Subcutaneous adipose tissue (tissue), 4 donors: ENCODE measurements around the gene GALR1. TPM values are rescaled to one million over a fixed set of nuclear protein-coding genes. Genes with fewer than 3 reads are reported as not detected.

Experiments used
- total RNA-seq, 4 donors: library from RNA; depleted of rRNA; stranded (reverse); fragments of >200 nt; gene quantifications; one replicate each; pipeline ENCODE4 v1.1.0, GENCODE V29; 2016
- TF ChIP-seq, protein P1 (sequence below): fragments of 450-650 bp; IDR thresholded peaks from one replicate; pipeline ENCODE4 v1.5.1; 2016; ENCODE audit warnings: low read depth, mild to moderate bottlenecking, control low read depth, antibody characterized with exemption, moderate library complexity

GALR1 gene, protein sequence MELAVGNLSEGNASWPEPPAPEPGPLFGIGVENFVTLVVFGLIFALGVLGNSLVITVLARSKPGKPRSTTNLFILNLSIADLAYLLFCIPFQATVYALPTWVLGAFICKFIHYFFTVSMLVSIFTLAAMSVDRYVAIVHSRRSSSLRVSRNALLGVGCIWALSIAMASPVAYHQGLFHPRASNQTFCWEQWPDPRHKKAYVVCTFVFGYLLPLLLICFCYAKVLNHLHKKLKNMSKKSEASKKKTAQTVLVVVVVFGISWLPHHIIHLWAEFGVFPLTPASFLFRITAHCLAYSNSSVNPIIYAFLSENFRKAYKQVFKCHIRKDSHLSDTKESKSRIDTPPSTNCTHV
- total RNA-seq = 1 to 10 TPM in 1 of 4 donors, under 1 TPM in 3; under 0.01 to 3.6 (median 0.60) TPM

DNA sequence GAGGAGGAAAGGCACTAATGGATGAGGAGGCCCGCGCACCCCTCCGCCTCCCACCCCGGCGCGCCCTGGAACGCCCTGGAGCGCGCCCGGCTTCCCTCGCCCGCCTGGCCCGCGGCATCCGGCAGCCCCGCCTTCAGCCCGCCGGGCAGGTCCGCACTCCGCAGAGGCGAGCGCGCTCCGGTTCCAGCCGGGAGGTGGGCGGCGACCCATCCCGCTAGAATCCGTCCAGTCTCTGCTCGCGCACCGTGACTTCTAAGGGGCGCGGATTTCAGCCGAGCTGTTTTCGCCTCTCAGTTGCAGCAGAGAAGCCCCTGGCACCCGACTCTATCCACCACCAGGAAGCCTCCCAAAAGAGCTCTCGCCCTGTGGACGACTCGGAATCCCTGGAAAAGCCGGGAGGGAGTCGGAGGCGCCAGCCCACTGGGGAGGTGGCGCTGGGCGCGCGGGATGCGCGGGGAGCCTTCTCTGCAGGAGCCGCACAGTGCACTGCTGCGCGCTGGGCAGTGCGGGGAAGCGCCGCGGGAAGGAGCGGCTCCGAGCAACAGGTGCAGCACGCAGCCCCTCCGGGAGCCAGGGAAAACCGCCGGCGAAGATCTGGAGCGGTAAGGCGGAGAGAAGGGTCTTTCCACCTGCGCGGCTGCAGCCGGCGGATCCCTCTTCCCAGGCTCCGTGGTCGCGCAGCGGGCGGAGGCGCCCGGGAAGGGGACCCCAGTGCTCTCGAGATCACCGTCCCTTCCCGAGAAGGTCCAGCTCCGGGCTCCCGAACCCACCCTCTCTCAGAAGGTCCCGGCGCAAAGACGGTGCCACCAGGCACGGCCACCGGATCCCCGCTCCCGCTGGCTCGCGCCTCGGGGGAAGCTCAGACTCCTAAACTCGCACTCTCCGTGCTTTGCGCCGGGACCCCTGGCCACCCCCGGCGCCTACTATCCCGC, at the start of gene GALR1:
Gene GALR1, plus strand, starts transcription at position 280 of the 932 bp plus-strand sequence. CDS start 701 bp downstream, outside the sequence.
- TF ChIP-seq, protein P1, sequence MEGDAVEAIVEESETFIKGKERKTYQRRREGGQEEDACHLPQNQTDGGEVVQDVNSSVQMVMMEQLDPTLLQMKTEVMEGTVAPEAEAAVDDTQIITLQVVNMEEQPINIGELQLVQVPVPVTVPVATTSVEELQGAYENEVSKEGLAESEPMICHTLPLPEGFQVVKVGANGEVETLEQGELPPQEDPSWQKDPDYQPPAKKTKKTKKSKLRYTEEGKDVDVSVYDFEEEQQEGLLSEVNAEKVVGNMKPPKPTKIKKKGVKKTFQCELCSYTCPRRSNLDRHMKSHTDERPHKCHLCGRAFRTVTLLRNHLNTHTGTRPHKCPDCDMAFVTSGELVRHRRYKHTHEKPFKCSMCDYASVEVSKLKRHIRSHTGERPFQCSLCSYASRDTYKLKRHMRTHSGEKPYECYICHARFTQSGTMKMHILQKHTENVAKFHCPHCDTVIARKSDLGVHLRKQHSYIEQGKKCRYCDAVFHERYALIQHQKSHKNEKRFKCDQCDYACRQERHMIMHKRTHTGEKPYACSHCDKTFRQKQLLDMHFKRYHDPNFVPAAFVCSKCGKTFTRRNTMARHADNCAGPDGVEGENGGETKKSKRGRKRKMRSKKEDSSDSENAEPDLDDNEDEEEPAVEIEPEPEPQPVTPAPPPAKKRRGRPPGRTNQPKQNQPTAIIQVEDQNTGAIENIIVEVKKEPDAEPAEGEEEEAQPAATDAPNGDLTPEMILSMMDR = no peak

DNA sequence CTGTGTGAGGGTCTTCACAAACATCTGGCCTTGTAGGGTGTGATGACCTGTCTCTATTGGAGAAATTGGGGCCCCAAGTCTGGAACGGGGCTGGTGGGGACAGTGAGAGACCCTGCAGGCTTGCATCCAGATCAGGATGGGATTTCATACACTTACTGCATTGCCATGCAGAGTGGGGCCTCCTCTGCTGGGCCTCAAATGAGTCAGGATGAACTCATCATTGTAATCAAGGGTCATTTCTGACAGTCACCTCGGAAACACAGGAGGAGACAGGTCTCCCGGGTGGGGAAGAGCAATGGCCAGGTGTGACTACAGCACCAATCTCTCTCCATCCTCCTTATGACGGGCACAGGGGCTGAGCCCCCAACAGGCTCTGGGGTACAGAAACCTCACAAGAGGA, 48.1 kb upstream of the GALR1 start:
- TF ChIP-seq, protein P1 = no peak

DNA sequence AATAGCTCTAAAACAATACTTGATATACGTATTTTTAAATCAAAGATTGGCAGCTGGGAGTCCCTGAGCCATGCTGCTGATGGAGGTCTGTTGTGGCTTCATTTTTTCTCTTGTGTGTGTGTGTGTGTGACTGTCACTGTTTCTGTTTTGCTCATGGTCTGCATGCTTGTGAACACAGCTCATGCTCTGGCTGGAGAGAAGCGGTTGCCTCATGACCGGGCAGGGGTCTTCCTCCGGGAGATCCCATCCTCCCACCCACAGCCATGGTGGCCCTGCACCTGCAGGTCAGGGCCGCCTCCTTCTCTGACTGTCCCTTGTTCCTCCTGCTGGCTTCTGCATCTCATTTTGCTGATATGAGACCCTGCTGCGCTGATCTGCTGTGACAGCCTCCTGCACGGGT, 47.3 kb upstream of the GALR1 start:
- TF ChIP-seq, protein P1 = no peak

DNA sequence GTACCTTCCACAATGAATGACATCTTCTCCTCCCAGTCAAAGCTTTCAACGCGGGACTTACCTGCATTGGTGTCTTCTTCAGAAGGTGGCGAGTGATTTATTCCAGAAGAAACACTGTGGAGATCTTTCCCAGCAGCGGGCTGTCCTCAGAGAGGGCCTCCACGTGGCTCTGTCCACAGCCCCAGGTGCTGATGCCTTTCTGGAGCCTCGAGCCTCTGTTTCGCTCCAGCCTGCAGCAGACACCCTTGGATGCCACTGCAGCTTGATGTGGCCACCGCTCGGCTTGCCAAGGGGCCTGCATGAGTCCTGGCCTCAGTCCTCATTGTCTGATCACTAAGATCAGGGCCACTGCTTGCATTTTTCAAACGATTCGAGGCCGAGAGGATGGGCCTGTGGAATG, 46.6 kb upstream of the GALR1 start:
- TF ChIP-seq, protein P1 = no peak

DNA sequence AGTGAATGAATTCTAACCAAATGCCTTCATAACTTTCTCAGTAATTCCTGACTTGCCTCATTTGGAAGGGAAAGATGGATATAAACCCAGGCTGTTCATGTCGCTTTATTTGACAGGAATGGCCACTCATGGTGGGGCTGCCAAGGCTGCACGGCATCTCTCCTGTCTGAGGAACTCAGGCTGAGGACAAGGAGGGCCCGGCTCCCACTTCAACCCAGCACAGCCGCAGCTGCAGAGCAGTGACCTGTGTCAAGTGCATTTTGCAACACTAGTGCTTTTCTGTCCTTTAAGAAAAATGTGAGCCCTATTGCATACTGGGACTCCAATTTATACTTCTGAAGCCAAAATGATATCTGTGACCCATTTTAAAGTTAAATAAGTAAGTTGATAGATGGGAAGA, 45.8 kb upstream of the GALR1 start:
- TF ChIP-seq, protein P1 = no peak

DNA sequence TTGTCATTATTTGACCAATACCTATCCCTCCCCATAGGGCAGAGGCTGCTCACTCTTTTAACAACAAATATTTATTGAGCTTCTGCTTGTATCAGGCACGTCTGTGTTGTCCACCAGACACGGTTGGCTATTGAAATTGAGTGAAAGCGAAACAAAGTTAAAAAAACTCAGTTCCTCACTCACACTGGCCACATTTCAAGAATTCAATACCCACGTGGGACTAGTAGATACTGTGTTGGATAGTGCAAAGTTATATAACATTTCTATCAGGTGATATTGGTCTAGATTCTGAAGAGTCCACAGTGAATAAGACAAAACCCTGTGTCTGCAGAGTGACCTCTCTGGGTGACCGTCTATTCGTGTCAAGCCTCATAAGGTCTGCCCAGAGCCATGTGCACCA, 43.9 kb upstream of the GALR1 start:
- TF ChIP-seq, protein P1 = no peak
